WTC11 (cell line): ENCODE measurements around the gene TSEN2. TPM values are rescaled to one million over a fixed set of nuclear protein-coding genes. Genes with fewer than 3 reads are reported as not detected.

ENCODE experiments used
- ATAC-seq: fragments of 200-7000 bp; cut with Tn5 transposase; 2 replicates; pipeline ENCODE4 v1.10.0; 2021; ENCODE audit warnings: mild to moderate bottlenecking, moderate library complexity
- CTCF ChIA-PET: fragments of 300-600 bp; sonication (Branson Sonifier 250); formaldehyde crosslinking; loops from one replicate; lab custom pipeline; 2021; ENCODE audit warnings: antibody characterized with exemption; lab: Charles Lee
- POLR2A ChIA-PET: fragments of 350-600 bp; sonication (Branson Sonifier 250); formaldehyde crosslinking; loops from one replicate; lab custom pipeline; 2021; ENCODE audit warnings: antibody characterized with exemption; lab: Charles Lee
- DNase-seq: peaks from one replicate; pipeline ENCODE4 v3.0.0; 2021; ENCODE audit warnings: low spot score
- H3K27ac Mint-ChIP-seq: 2 replicates; pipeline ENCODE4 v1.8.0; 2021; ENCODE audit warnings: mixed read lengths
- H3K27me3 Mint-ChIP-seq: 2 replicates; pipeline ENCODE4 v1.8.0; 2021; ENCODE audit warnings: low read depth, mild to moderate bottlenecking, moderate library complexity, mixed read lengths
- H3K36me3 Mint-ChIP-seq: 2 replicates; pipeline ENCODE4 v1.8.0; 2021; ENCODE audit warnings: mixed read lengths
- H3K4me1 Mint-ChIP-seq: 2 replicates; pipeline ENCODE4 v1.8.0; 2022; ENCODE audit warnings: mixed read lengths
- H3K4me3 Mint-ChIP-seq: 2 replicates; pipeline ENCODE4 v1.8.0; 2021; ENCODE audit warnings: mild to moderate bottlenecking, moderate library complexity, mixed read lengths
- H3K9me3 Mint-ChIP-seq: 2 replicates; pipeline ENCODE4 v1.8.0; 2021; ENCODE audit warnings: mixed read lengths
- E2F1 ChIP-seq: sonication (generic); formaldehyde crosslinking; IDR thresholded peaks from 2 replicates; pipeline ENCODE4 v1.8.0; 2022; ENCODE audit warnings: mild to moderate bottlenecking, missing genetic modification reagents
- ESRRA ChIP-seq: sonication (generic); formaldehyde crosslinking; IDR thresholded peaks from 2 replicates; pipeline ENCODE4 v1.8.1; 2022; ENCODE audit warnings: mild to moderate bottlenecking, missing genetic modification reagents, borderline replicate concordance
- FOXK1 ChIP-seq: sonication (generic); formaldehyde crosslinking; IDR thresholded peaks from 2 replicates; pipeline ENCODE4 v1.8.0; 2022; ENCODE audit warnings: mild to moderate bottlenecking, moderate library complexity, missing genetic modification reagents
- GABPB1 ChIP-seq: sonication (generic); formaldehyde crosslinking; IDR thresholded peaks from 2 replicates; pipeline ENCODE4 v1.8.1; 2023; ENCODE audit warnings: mild to moderate bottlenecking, missing genetic modification reagents
- GTF2I ChIP-seq: fragments of 250-450 bp; sonication (Bioruptor Pico); conservative IDR thresholded peaks from 2 replicates; pipeline ENCODE4 v1.4.0; 2021; ENCODE audit warnings: mild to moderate bottlenecking
- JUN ChIP-seq: sonication (generic); formaldehyde crosslinking; IDR thresholded peaks from 2 replicates; pipeline ENCODE4 v1.8.0; 2023; ENCODE audit warnings: mild to moderate bottlenecking, missing genetic modification reagents
- MYBL2 ChIP-seq: sonication (generic); formaldehyde crosslinking; IDR thresholded peaks from 2 replicates; pipeline ENCODE4 v1.8.1; 2023; ENCODE audit warnings: mild to moderate bottlenecking, moderate library complexity, missing genetic modification reagents
- NFYB ChIP-seq: sonication (generic); formaldehyde crosslinking; conservative IDR thresholded peaks from 2 replicates; pipeline ENCODE4 v1.8.0; 2022; ENCODE audit warnings: low read depth, missing genetic modification reagents
- PRRX2 ChIP-seq: fragments of 250-450 bp; sonication (Bioruptor Pico); IDR thresholded peaks from 2 replicates; pipeline ENCODE4 v1.8.0; 2021; ENCODE audit warnings: mild to moderate bottlenecking
- RELA ChIP-seq: sonication (generic); formaldehyde crosslinking; IDR thresholded peaks from 2 replicates; pipeline ENCODE4 v1.8.1; 2022; ENCODE audit warnings: missing genetic modification reagents, mild to moderate bottlenecking, borderline replicate concordance
- USF1 ChIP-seq: sonication (generic); formaldehyde crosslinking; IDR thresholded peaks from 2 replicates; pipeline ENCODE4 v1.8.0; 2022; ENCODE audit warnings: mild to moderate bottlenecking, missing genetic modification reagents
- ZNF232 ChIP-seq: sonication (generic); formaldehyde crosslinking; IDR thresholded peaks from 2 replicates; pipeline ENCODE4 v1.8.0; 2022; ENCODE audit warnings: mild to moderate bottlenecking, missing genetic modification reagents
- ZNF532 ChIP-seq: fragments of 250-450 bp; sonication (Bioruptor Pico); IDR thresholded peaks from 2 replicates; pipeline ENCODE4 v1.9.0; 2021; ENCODE audit warnings: mild to moderate bottlenecking, borderline replicate concordance
- total RNA-seq: library from RNA; stranded (reverse); gene quantifications from 3 replicates; pipeline ENCODE4 v1.2.3, GENCODE V29; 2021
- TF ChIP-seq, protein P1 (sequence below): fragments of 250-450 bp; sonication (Bioruptor Pico); IDR thresholded peaks from 2 replicates; pipeline ENCODE4 v1.9.0; 2021; ENCODE audit warnings: moderate library complexity, mild to moderate bottlenecking, inconsistent platforms, borderline replicate concordance
- TF ChIP-seq, protein P2 (sequence below): sonication (generic); formaldehyde crosslinking; IDR thresholded peaks from 2 replicates; pipeline ENCODE4 v1.8.1; 2023; ENCODE audit warnings: mild to moderate bottlenecking, missing genetic modification reagents, borderline replicate concordance
- TF ChIP-seq, protein P3 (sequence below): sonication (generic); formaldehyde crosslinking; IDR thresholded peaks from 2 replicates; pipeline ENCODE4 v1.8.0; 2022; ENCODE audit warnings: mild to moderate bottlenecking, missing genetic modification reagents
- TF ChIP-seq, protein P4 (sequence below): fragments of 250-450 bp; sonication (Bioruptor Pico); conservative IDR thresholded peaks from 2 replicates; pipeline ENCODE4 v1.9.0; 2021; ENCODE audit warnings: mild to moderate bottlenecking
- TF ChIP-seq, protein P5 (sequence below): fragments of 250-450 bp; sonication (Bioruptor Pico); IDR thresholded peaks from 2 replicates; pipeline ENCODE4 v1.9.0; 2021; ENCODE audit warnings: mild to moderate bottlenecking

TSEN2 gene
- total RNA-seq, 1 experiment from 2014 or later, result 21.1 TPM

DNA sequence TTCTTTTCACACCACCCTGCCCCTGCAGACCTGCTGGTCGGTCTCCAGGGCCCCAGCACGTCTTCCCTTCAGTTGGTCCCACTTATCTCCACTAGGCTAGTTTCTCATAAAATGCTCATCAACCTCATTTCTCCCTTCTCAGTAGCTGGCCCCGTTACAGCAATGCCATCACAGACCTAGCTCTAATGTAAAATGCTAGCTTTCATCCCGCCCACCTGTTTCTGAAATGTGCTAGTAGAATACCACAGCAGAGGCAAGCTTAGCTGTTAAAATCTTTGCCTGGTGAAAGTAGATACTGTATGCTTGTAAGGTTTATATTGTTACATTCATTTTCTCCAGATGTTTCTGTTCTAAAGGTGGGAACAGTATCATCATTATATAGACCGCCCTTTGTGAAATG lies 47.9 kb downstream of the TSEN2 start (continued):
- no peak for TF ChIP-seq USF1 (CRISPR knock-in tag)
- TF ChIP-seq ZNF532 (CRISPR knock-in tag), result no peak
- no peak for TF ChIP-seq JUN
- TF ChIP-seq, protein P1, sequence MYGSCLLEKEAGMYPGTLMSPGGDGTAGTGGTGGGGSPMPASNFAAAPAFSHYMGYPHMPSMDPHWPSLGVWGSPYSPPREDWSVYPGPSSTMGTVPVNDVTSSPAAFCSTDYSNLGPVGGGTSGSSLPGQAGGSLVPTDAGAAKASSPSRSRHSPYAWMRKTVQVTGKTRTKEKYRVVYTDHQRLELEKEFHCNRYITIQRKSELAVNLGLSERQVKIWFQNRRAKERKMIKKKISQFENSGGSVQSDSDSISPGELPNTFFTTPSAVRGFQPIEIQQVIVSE, result no peak
- TF ChIP-seq MYBL2 (CRISPR knock-in tag), result no peak
- no peak for TF ChIP-seq FOXK1 (CRISPR knock-in tag)
- TF ChIP-seq GTF2I, result no peak
- TF ChIP-seq PRRX2, result no peak
- no peak for TF ChIP-seq ZNF232 (CRISPR knock-in tag)
- no peak for TF ChIP-seq NFYB (CRISPR knock-in tag)
- TF ChIP-seq GABPB1 (CRISPR knock-in tag), result no peak
- no peak for TF ChIP-seq E2F1
- TF ChIP-seq, all 79 proteins: peak for 0

DNA sequence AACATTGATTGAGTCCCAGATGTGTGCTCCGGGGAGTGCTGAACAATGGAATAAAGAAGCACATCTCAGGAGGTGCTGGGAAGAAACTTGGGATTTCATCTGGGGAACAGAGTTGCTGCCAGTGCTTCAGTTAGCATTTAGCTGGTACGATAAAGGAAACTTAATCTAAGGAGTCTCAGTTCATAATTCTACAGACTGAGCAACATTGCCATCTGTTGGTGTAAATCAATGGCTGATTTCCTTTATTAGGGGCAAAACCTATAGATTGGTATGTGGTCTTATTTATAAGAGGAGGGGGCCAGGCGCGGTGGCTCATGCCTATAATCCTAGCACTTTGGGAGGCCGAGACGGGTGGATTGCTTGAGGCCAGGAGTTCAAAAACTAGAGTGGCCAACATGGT lies 52.1 kb downstream of the TSEN2 start:
- ChIA-PET POLR2A (no interaction called here), CTCF (interaction anchor here (1.5 to 1.8 kb wide), 2 partner anchors 41 to 57 kb away, joined by 4 to 5 read pairs; no protein-coding TSS in a partner anchor)
- Mint-ChIP-seq H3K9me3 (no peaks in the 10 kb centered on the region), H3K36me3 (peaks cover 18% of the 10 kb centered on the region), H3K4me1 (0 out of 2 replicates have a peak, but pooled peaks cover 3% of the 10 kb centered on the region), H3K27ac (no peak overlapping the region), H3K27me3 (no peaks in the 10 kb centered on the region), H3K4me3 (no peak overlapping the region)
- no peak for ATAC-seq
- no peak for DNase-seq
- TF ChIP-seq, protein P2, sequence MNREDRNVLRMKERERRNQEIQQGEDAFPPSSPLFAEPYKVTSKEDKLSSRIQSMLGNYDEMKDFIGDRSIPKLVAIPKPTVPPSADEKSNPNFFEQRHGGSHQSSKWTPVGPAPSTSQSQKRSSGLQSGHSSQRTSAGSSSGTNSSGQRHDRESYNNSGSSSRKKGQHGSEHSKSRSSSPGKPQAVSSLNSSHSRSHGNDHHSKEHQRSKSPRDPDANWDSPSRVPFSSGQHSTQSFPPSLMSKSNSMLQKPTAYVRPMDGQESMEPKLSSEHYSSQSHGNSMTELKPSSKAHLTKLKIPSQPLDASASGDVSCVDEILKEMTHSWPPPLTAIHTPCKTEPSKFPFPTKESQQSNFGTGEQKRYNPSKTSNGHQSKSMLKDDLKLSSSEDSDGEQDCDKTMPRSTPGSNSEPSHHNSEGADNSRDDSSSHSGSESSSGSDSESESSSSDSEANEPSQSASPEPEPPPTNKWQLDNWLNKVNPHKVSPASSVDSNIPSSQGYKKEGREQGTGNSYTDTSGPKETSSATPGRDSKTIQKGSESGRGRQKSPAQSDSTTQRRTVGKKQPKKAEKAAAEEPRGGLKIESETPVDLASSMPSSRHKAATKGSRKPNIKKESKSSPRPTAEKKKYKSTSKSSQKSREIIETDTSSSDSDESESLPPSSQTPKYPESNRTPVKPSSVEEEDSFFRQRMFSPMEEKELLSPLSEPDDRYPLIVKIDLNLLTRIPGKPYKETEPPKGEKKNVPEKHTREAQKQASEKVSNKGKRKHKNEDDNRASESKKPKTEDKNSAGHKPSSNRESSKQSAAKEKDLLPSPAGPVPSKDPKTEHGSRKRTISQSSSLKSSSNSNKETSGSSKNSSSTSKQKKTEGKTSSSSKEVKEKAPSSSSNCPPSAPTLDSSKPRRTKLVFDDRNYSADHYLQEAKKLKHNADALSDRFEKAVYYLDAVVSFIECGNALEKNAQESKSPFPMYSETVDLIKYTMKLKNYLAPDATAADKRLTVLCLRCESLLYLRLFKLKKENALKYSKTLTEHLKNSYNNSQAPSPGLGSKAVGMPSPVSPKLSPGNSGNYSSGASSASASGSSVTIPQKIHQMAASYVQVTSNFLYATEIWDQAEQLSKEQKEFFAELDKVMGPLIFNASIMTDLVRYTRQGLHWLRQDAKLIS (CRISPR knock-in tag), result no peak
- TF ChIP-seq JUN (no peak), RELA (CRISPR knock-in tag) (no peak), ESRRA (CRISPR knock-in tag) (no peak)
- TF ChIP-seq, protein P3, sequence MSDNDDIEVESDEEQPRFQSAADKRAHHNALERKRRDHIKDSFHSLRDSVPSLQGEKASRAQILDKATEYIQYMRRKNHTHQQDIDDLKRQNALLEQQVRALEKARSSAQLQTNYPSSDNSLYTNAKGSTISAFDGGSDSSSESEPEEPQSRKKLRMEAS (CRISPR knock-in tag), result no peak
- TF ChIP-seq, protein P4, sequence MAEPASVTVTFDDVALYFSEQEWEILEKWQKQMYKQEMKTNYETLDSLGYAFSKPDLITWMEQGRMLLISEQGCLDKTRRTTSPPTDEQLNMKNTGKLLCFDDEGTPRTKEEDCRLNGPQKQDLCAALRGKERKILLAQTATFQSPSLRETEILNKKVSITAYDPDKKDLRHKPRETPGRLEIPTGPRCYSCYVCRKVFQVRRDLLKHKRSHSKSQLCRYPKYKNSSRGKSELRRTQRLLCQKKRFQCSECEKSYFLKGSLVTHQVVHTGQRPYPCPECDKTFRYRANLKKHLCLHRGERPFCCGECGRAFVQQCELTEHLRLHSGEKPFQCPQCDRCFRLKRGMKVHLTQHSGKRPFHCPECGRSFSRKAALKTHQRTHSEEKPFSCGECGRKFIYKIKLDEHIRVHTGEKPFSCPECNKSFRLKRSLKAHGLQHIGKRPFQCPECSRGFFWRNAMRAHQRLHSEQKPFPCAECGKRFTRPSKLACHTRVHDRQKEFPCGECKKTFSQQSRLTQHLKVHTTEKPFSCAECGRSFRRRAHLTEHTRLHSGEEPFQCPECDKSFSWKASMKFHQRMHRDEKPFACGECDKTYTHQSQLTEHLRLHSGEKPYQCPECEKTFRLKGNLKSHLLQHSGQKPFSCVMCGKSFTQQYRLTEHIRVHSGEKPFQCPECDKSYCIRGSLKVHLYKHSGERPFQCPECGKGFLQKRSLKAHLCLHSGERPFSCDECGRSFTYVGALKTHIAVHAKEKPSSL, result no peak
- TF ChIP-seq, protein P5, sequence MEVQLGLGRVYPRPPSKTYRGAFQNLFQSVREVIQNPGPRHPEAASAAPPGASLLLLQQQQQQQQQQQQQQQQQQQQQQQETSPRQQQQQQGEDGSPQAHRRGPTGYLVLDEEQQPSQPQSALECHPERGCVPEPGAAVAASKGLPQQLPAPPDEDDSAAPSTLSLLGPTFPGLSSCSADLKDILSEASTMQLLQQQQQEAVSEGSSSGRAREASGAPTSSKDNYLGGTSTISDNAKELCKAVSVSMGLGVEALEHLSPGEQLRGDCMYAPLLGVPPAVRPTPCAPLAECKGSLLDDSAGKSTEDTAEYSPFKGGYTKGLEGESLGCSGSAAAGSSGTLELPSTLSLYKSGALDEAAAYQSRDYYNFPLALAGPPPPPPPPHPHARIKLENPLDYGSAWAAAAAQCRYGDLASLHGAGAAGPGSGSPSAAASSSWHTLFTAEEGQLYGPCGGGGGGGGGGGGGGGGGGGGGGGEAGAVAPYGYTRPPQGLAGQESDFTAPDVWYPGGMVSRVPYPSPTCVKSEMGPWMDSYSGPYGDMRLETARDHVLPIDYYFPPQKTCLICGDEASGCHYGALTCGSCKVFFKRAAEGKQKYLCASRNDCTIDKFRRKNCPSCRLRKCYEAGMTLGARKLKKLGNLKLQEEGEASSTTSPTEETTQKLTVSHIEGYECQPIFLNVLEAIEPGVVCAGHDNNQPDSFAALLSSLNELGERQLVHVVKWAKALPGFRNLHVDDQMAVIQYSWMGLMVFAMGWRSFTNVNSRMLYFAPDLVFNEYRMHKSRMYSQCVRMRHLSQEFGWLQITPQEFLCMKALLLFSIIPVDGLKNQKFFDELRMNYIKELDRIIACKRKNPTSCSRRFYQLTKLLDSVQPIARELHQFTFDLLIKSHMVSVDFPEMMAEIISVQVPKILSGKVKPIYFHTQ, result no peak
